Bone marrow (tissue), 2 donors: Measurements from ENCODE around the gene RAB11FIP5.

Source experiments
- DNase-seq, 2 donors: peaks; one replicate each; lab custom pipeline; 2025; lab: John Stamatoyannopoulos, UW

Gene RAB11FIP5

GRCh38 chr2:73034661-73035375 lies 77.9 kb downstream of the RAB11FIP5 start:
- DNase-seq = peak in 1 of 2 donors; percentile 14

GRCh38 chr2:73033766-73034381 lies 78.9 kb downstream of the RAB11FIP5 start:
- no peak for DNase-seq

GRCh38 chr2:73033142-73033765 lies 79.5 kb downstream of the RAB11FIP5 start:
- no peak for DNase-seq

- DNase-seq = no peak
Measured at GRCh38 chr2:73032702-73033097, 80.0 kb downstream of the RAB11FIP5 start.

- no peak for DNase-seq
Measured at GRCh38 chr2:73031725-73032701, 80.7 kb downstream of the RAB11FIP5 start.

GRCh38 chr2:73031095-73031678 lies 81.6 kb downstream of the RAB11FIP5 start:
- DNase-seq = no peak

GRCh38 chr2:73028841-73029240 lies 83.9 kb downstream of the RAB11FIP5 start:
- no peak for DNase-seq

- DNase-seq = no peak
Measured at GRCh38 chr2:73027340-73027739, 85.4 kb downstream of the RAB11FIP5 start.

- DNase-seq = no peak
Measured at GRCh38 chr2:73023497-73023896, 89.3 kb downstream of the RAB11FIP5 start.
